Peyer's patch (tissue), 4 donors: ENCODE results near the gene DNASE1L3. TPM values are rescaled to one million over a fixed set of nuclear protein-coding genes. Genes with fewer than 3 reads are reported as not detected.

ENCODE experiments used
- DNase-seq, 3 donors: peaks; one replicate each; pipeline ENCODE4 v3.0.0-alpha.2; 2017 to 2019
- H3K27ac ChIP-seq, 4 donors: fragments of 200-600 bp; sonication (generic); one replicate each; pipeline ENCODE4 v1.5.1; 2016 to 2019
- H3K27me3 ChIP-seq, 2 donors: fragments of 200-600 bp; sonication (generic); one replicate each; pipeline ENCODE4 v1.5.1; 2019
- H3K36me3 ChIP-seq, 3 donors: fragments of 200-600 bp; sonication (generic); one replicate each; pipeline ENCODE4 v1.5.1; 2016 to 2019
- H3K4me1 ChIP-seq, 4 donors: fragments of 200-600 bp; sonication (generic); one replicate each; pipeline ENCODE4 v1.5.1; 2016 to 2019
- H3K4me3 ChIP-seq, 4 donors: fragments of 200-600 bp; sonication (generic); 1 replicate in 3 of 4; 2 replicates in 1 of 4; pipeline ENCODE4 v1.5.1; 2016 to 2019; ENCODE audit warnings: mild to moderate bottlenecking in 1 of 4
- H3K9me3 ChIP-seq, 4 donors: fragments of 200-600 bp; sonication (generic); one replicate each; pipeline ENCODE4 v1.5.1; 2016 to 2019; ENCODE audit warnings: mild to moderate bottlenecking in 1 of 4
- CTCF ChIP-seq, 6 experiments: fragments of 450-650 bp in 4 of 6; fragments of 200-600 bp in 2 of 6; sonication (generic) in 1 of 6; IDR thresholded peaks; one replicate each; pipeline ENCODE4 v1.5.1; 2017 to 2019; ENCODE audit warnings: antibody characterized with exemption in 6 of 6, mild to moderate bottlenecking in 3 of 6, moderate library complexity in 1 of 6
- POLR2A ChIP-seq, 2 donors: fragments of 450-650 bp; IDR thresholded peaks; one replicate each; pipeline ENCODE4 v1.5.1; 2017; ENCODE audit warnings: antibody characterized with exemption in 2 of 2, mild to moderate bottlenecking in 2 of 2, moderate library complexity in 2 of 2
- total RNA-seq, 4 donors: library from RNA; depleted of rRNA; stranded (reverse); fragments of >200 nt; gene quantifications; one replicate each; pipeline ENCODE4 v1.1.0, GENCODE V29; 2016

Gene DNASE1L3
- total RNA-seq, 4 donors from 2014 or later: 1.9 to 47.0 (median 3.9) TPM

GRCh38 chr3:58151637-58152036, 59.1 kb downstream of the DNASE1L3 start:
- Histone ChIP-seq H3K4me3 (no peak overlapping the region), H3K36me3 (peaks cover 0 to 98% (median 2%) of the 10 kb centered on the region in 3 donors), H3K4me1 (no peaks in the 10 kb centered on the region), H3K27ac (no peak overlapping the region), H3K27me3 (no peaks in the 10 kb centered on the region), H3K9me3 (no peaks in the 10 kb centered on the region)
- no peak for TF ChIP-seq POLR2A (IDR thresholded peaks at IDR 0.05)
- TF ChIP-seq CTCF (IDR thresholded peaks at IDR 0.05): no peak
- DNase-seq: no peak

- DNase-seq: no peak
- no peak overlapping the region for H3K27ac ChIP-seq
- no peaks in the 10 kb centered on the region for H3K27me3 ChIP-seq
- peaks cover 0 to 98% (median 2%) of the 10 kb centered on the region in 3 donors for H3K36me3 ChIP-seq
- H3K4me1 ChIP-seq: no peaks in the 10 kb centered on the region
- no peaks in the 10 kb centered on the region for H3K9me3 ChIP-seq
- H3K4me3 ChIP-seq: no peak overlapping the region
- TF ChIP-seq CTCF (IDR thresholded peaks at IDR 0.05) (no peak), POLR2A (IDR thresholded peaks at IDR 0.05) (no peak)
Measured at GRCh38 chr3:58150810-58151199, 60.0 kb downstream of the DNASE1L3 start.

- Histone ChIP-seq H3K27ac (no peak overlapping the region), H3K9me3 (no peaks in the 10 kb centered on the region), H3K36me3 (peaks cover 0 to 98% (median 2%) of the 10 kb centered on the region in 3 donors), H3K27me3 (no peaks in the 10 kb centered on the region), H3K4me1 (no peaks in the 10 kb centered on the region), H3K4me3 (no peak overlapping the region)
- DNase-seq: no peak
- TF ChIP-seq POLR2A (IDR thresholded peaks at IDR 0.05): no peak
- no peak for TF ChIP-seq CTCF (IDR thresholded peaks at IDR 0.05)
Measured at GRCh38 chr3:58150130-58150809, 60.5 kb downstream of the DNASE1L3 start.

GRCh38 chr3:58148049-58148448, 62.7 kb downstream of the DNASE1L3 start:
- TF ChIP-seq POLR2A (IDR thresholded peaks at IDR 0.05): no peak
- TF ChIP-seq CTCF (IDR thresholded peaks at IDR 0.05): no peak

GRCh38 chr3:58144478-58145325, 66.1 kb downstream of the DNASE1L3 start:
- DNase-seq: no peak
- H3K9me3 ChIP-seq: no peaks in the 10 kb centered on the region
- no peaks in the 10 kb centered on the region for H3K4me1 ChIP-seq
- H3K27me3 ChIP-seq: no peaks in the 10 kb centered on the region
- H3K36me3 ChIP-seq: peaks cover 0 to 98% (median 0%) of the 10 kb centered on the region in 3 donors
- H3K27ac ChIP-seq: no peak overlapping the region
- no peak overlapping the region for H3K4me3 ChIP-seq
- TF ChIP-seq POLR2A (IDR thresholded peaks at IDR 0.05) (no peak), CTCF (IDR thresholded peaks at IDR 0.05) (no peak)

More at GRCh38 chr3:58148049-58148448, 62.7 kb downstream of the DNASE1L3 start:
- Histone ChIP-seq H3K9me3 (no peaks in the 10 kb centered on the region), H3K4me1 (no peaks in the 10 kb centered on the region), H3K27me3 (no peaks in the 10 kb centered on the region), H3K4me3 (no peak overlapping the region), H3K27ac (no peak overlapping the region), H3K36me3 (peaks cover 0 to 96% (median 2%) of the 10 kb centered on the region in 3 donors)
- no peak for DNase-seq
